ENCODE measurements around the gene DUS1L.
"Not testable (repeated sequence)": the region's sequence is repeated elsewhere in the genome, so short reads cannot be mapped to it uniquely, and the experiment has no call there.

DUS1L gene

GRCh38 chr17:82041144-82041814 lies 24.3 kb downstream of the DUS1L start:
- in situ Hi-C loops (cut with MboI; ENCODE audit: low pct_unique_long_range_greater_than_20kb, low sequenced_read_pairs, unreplicated experiment): no loop called here
- TF ChIP-seq, protein P1, sequence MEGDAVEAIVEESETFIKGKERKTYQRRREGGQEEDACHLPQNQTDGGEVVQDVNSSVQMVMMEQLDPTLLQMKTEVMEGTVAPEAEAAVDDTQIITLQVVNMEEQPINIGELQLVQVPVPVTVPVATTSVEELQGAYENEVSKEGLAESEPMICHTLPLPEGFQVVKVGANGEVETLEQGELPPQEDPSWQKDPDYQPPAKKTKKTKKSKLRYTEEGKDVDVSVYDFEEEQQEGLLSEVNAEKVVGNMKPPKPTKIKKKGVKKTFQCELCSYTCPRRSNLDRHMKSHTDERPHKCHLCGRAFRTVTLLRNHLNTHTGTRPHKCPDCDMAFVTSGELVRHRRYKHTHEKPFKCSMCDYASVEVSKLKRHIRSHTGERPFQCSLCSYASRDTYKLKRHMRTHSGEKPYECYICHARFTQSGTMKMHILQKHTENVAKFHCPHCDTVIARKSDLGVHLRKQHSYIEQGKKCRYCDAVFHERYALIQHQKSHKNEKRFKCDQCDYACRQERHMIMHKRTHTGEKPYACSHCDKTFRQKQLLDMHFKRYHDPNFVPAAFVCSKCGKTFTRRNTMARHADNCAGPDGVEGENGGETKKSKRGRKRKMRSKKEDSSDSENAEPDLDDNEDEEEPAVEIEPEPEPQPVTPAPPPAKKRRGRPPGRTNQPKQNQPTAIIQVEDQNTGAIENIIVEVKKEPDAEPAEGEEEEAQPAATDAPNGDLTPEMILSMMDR (IDR thresholded peaks at IDR 0.05; ENCODE audit: extremely low read depth, insufficient read depth, missing control alignments): no peak
- DNase-seq (ENCODE audit: low spot score): no peak

GRCh38 chr17:82039695-82040299 lies 25.8 kb downstream of the DUS1L start:
- no peak for DNase-seq (ENCODE audit: low spot score)
- in situ Hi-C loops (cut with MboI; ENCODE audit: low pct_unique_long_range_greater_than_20kb, low sequenced_read_pairs, unreplicated experiment): loop anchor here (10.0 kb wide), 1 partner anchor 125 kb away; no protein-coding TSS in a partner anchor
- TF ChIP-seq, protein P1 (IDR thresholded peaks at IDR 0.05; ENCODE audit: extremely low read depth, insufficient read depth, missing control alignments): no peak

- in situ Hi-C loops (cut with MboI; ENCODE audit: low pct_unique_long_range_greater_than_20kb, low sequenced_read_pairs, unreplicated experiment): loop anchor here (10.0 kb wide), 1 partner anchor 126 kb away; no protein-coding TSS in a partner anchor
- DNase-seq (ENCODE audit: low spot score): not testable (repeated sequence)
Measured at GRCh38 chr17:82038796-82039409, 26.7 kb downstream of the DUS1L start.

DNA sequence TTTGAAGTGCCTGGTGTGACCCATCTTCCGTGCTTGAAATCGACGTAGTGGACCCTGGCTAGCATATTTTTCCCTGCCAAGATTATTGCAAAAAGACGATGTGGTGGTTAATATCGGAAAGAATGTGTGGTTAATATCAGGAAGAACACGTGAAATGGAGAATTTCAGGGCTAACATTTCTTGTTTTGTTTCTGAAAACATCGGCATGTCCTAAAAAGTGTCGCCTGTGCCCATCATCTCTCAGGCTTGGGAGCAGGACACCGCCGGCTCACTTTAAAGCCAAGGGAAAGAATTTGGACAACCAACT lies 27.8 kb downstream of the DUS1L start:
- in situ Hi-C loops (cut with MboI; ENCODE audit: low pct_unique_long_range_greater_than_20kb, low sequenced_read_pairs, unreplicated experiment): loop anchor here (10.0 kb wide), 1 partner anchor 127 kb away; no protein-coding TSS in a partner anchor
- TF ChIP-seq, protein P1 (IDR thresholded peaks at IDR 0.05; ENCODE audit: extremely low read depth, insufficient read depth, missing control alignments): no peak
- DNase-seq (ENCODE audit: low spot score): no peak

- peak; percentile 98 for DNase-seq (ENCODE audit: low spot score)
- TF ChIP-seq, protein P1 (IDR thresholded peaks at IDR 0.05; ENCODE audit: extremely low read depth, insufficient read depth, missing control alignments): peak; percentile 91
- in situ Hi-C loops (cut with MboI; ENCODE audit: low pct_unique_long_range_greater_than_20kb, low sequenced_read_pairs, unreplicated experiment): loop anchor here (10.0 kb wide), 1 partner anchor 128 kb away; no protein-coding TSS in a partner anchor
Measured at GRCh38 chr17:82037092-82037888, 28.3 kb downstream of the DUS1L start, which contains the start of gene DCXR. TSS of gene DCXR (minus strand) at chr17:82037697. CDS start at chr17:82037682, 15 bp downstream.

DNA sequence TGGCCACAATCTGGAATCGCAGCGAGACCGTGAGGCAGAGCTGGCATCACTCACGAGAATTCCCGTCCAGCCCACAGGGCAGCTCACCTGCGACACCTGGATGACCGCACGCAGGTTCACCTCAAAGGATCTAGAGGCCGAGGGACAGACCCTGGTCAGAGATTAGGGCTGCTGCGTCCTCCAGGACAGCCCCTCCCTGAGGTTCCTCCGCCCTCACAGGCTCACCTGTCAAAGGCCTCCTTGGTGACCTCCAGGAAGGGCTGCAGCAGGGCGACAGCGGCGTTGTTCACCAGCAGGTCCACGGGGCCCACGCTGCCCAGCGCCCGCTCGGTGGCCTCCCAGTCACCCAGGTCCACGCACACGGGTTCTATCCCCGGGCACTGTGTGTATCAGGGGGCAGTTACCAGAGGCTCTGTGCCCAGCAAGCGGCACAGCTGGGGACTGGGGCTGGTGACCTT lies 28.9 kb downstream of the DUS1L start:
- in situ Hi-C loops (cut with MboI; ENCODE audit: low pct_unique_long_range_greater_than_20kb, low sequenced_read_pairs, unreplicated experiment): loop anchor here (10.0 kb wide), 1 partner anchor 128 kb away; no protein-coding TSS in a partner anchor

More for the DNA sequence above, 28.9 kb downstream of the DUS1L start:
- TF ChIP-seq, protein P1 (IDR thresholded peaks at IDR 0.05; ENCODE audit: extremely low read depth, insufficient read depth, missing control alignments): no peak
- DNase-seq (ENCODE audit: low spot score): no peak

Measured in GM13977 (cell line).